Measurements from ENCODE around the gene MAP2K7.

GRCh38 chr19:7871437-7872305 lies 32.0 kb upstream of the MAP2K7 start:
- TF ChIP-seq, protein P1, sequence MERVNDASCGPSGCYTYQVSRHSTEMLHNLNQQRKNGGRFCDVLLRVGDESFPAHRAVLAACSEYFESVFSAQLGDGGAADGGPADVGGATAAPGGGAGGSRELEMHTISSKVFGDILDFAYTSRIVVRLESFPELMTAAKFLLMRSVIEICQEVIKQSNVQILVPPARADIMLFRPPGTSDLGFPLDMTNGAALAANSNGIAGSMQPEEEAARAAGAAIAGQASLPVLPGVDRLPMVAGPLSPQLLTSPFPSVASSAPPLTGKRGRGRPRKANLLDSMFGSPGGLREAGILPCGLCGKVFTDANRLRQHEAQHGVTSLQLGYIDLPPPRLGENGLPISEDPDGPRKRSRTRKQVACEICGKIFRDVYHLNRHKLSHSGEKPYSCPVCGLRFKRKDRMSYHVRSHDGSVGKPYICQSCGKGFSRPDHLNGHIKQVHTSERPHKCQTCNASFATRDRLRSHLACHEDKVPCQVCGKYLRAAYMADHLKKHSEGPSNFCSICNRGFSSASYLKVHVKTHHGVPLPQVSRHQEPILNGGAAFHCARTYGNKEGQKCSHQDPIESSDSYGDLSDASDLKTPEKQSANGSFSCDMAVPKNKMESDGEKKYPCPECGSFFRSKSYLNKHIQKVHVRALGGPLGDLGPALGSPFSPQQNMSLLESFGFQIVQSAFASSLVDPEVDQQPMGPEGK (CRISPR knock-in tag; IDR thresholded peaks at IDR 0.05; ENCODE audit: borderline replicate concordance): no peak
- TF ChIP-seq ARNTL (CRISPR knock-in tag; IDR thresholded peaks at IDR 0.05; ENCODE audit: borderline replicate concordance, low read depth): no peak
- TF ChIP-seq PPARA (CRISPR knock-in tag; IDR thresholded peaks at IDR 0.05; ENCODE audit: borderline replicate concordance): no peak
- TF ChIP-seq, protein P2, sequence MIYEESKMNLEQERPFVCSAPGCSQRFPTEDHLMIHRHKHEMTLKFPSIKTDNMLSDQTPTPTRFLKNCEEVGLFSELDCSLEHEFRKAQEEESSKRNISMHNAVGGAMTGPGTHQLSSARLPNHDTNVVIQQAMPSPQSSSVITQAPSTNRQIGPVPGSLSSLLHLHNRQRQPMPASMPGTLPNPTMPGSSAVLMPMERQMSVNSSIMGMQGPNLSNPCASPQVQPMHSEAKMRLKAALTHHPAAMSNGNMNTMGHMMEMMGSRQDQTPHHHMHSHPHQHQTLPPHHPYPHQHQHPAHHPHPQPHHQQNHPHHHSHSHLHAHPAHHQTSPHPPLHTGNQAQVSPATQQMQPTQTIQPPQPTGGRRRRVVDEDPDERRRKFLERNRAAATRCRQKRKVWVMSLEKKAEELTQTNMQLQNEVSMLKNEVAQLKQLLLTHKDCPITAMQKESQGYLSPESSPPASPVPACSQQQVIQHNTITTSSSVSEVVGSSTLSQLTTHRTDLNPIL (CRISPR knock-in tag; IDR thresholded peaks at IDR 0.05; ENCODE audit: low read depth): no peak
- TF ChIP-seq RARB (CRISPR knock-in tag; IDR thresholded peaks at IDR 0.05): no peak
- no peak for TF ChIP-seq BACH2 (CRISPR knock-in tag; IDR thresholded peaks at IDR 0.05; ENCODE audit: borderline replicate concordance)
- no peak for TF ChIP-seq OSR1 (CRISPR knock-in tag; IDR thresholded peaks at IDR 0.05)
- TF ChIP-seq ZNF565 (CRISPR knock-in tag; conservative IDR thresholded peaks at IDR 0.05; ENCODE audit: low read depth): no peak
- TF ChIP-seq ZFP3 (CRISPR knock-in tag; IDR thresholded peaks at IDR 0.05): no peak
- TF ChIP-seq ZNF70 (CRISPR knock-in tag; IDR thresholded peaks at IDR 0.05): no peak
- no peak for TF ChIP-seq TSHZ2 (CRISPR knock-in tag; IDR thresholded peaks at IDR 0.05)
- TF ChIP-seq TOX (CRISPR knock-in tag; IDR thresholded peaks at IDR 0.05; ENCODE audit: borderline replicate concordance): no peak
